Measurements from ENCODE around the gene PCGF2.

Gene PCGF2

DNA sequence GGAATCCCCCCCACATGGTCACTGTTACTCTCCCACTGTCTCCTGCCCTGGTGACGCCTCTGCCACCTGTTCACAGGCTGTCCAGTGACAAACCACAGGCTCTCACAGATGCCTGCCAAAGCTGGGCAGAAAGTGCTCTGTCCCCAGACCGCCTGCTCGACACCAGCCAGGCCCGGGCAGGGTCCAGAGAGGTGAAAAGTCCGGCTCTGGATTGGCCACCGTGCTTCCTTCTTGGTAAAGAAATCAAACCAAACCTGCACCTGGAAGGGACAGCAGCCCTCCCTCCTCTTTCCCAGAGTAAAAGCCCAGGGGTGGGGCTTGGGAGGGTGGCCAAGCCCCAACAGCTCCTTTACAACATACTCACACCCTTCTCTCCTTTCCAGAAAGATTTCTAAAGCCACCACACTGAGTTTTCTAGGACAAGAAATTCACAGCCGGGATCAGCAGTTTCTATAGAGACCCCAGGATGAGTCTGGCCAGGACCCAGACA is 6.2 kb downstream of the PCGF2 start:
- DNase-seq (ENCODE audit: low read depth) = no peak
- no peak for TF ChIP-seq MYC (IDR thresholded peaks at IDR 0.05; ENCODE audit: low read depth, low read length)
- TF ChIP-seq, protein P1, sequence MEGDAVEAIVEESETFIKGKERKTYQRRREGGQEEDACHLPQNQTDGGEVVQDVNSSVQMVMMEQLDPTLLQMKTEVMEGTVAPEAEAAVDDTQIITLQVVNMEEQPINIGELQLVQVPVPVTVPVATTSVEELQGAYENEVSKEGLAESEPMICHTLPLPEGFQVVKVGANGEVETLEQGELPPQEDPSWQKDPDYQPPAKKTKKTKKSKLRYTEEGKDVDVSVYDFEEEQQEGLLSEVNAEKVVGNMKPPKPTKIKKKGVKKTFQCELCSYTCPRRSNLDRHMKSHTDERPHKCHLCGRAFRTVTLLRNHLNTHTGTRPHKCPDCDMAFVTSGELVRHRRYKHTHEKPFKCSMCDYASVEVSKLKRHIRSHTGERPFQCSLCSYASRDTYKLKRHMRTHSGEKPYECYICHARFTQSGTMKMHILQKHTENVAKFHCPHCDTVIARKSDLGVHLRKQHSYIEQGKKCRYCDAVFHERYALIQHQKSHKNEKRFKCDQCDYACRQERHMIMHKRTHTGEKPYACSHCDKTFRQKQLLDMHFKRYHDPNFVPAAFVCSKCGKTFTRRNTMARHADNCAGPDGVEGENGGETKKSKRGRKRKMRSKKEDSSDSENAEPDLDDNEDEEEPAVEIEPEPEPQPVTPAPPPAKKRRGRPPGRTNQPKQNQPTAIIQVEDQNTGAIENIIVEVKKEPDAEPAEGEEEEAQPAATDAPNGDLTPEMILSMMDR (IDR thresholded peaks at IDR 0.05; ENCODE audit: low read depth, low read length) = no peak
- TF ChIP-seq, protein P2, sequence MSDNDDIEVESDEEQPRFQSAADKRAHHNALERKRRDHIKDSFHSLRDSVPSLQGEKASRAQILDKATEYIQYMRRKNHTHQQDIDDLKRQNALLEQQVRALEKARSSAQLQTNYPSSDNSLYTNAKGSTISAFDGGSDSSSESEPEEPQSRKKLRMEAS (IDR thresholded peaks at IDR 0.05; ENCODE audit: low read depth, low read length) = no peak
- TF ChIP-seq POLR2A (IDR thresholded peaks at IDR 0.05; ENCODE audit: extremely low read depth, insufficient read length) = no peak
- H3K4me3 ChIP-seq (ENCODE audit: low read depth, low read length) = no peak overlapping the region

- TF ChIP-seq MYC (IDR thresholded peaks at IDR 0.05; ENCODE audit: low read depth, low read length) (no peak), POLR2A (IDR thresholded peaks at IDR 0.05; ENCODE audit: extremely low read depth, insufficient read length) (no peak)
- TF ChIP-seq, protein P2 (IDR thresholded peaks at IDR 0.05; ENCODE audit: low read depth, low read length) = no peak
- TF ChIP-seq, protein P1 (IDR thresholded peaks at IDR 0.05; ENCODE audit: low read depth, low read length) = no peak
- no peak for DNase-seq (ENCODE audit: low read depth)
- H3K4me3 ChIP-seq (ENCODE audit: low read depth, low read length) = no peak overlapping the region
Measured at GRCh38 chr17:38741461-38741860, 6.7 kb downstream of the PCGF2 start.

GRCh38 chr17:38740806-38741205 is 7.3 kb downstream of the PCGF2 start:
- TF ChIP-seq MYC (IDR thresholded peaks at IDR 0.05; ENCODE audit: low read depth, low read length) = no peak
- TF ChIP-seq, protein P2 (IDR thresholded peaks at IDR 0.05; ENCODE audit: low read depth, low read length) = no peak
- TF ChIP-seq POLR2A (IDR thresholded peaks at IDR 0.05; ENCODE audit: extremely low read depth, insufficient read length) = no peak
- TF ChIP-seq, protein P1 (IDR thresholded peaks at IDR 0.05; ENCODE audit: low read depth, low read length) = no peak
- H3K4me3 ChIP-seq (ENCODE audit: low read depth, low read length) = no peak overlapping the region
- no peak for DNase-seq (ENCODE audit: low read depth)

DNA sequence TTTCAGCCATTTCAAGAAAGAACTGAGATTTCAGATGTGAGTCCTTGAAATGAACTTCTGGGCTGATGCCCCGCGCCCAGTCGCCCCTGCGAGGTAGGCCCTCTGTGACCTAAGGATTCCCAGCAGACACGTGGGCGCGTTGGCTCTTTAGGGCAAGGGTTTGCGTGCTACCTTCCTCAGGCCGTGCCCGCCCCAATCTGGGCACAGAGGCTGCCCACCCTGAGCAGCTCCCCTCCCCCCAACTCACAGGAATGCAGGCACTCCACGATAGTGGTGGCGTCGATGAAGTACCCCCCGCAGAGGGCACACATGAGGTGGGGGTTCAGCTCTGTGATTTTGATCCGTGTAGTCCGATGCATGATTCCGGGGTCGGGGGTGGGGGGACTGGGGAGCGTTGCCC is 8.1 kb downstream of the PCGF2 start:
- H3K4me3 ChIP-seq (ENCODE audit: low read depth, low read length) = no peak overlapping the region
- TF ChIP-seq, protein P2 (IDR thresholded peaks at IDR 0.05; ENCODE audit: low read depth, low read length) = no peak
- TF ChIP-seq, protein P1 (IDR thresholded peaks at IDR 0.05; ENCODE audit: low read depth, low read length) = no peak
- no peak for TF ChIP-seq MYC (IDR thresholded peaks at IDR 0.05; ENCODE audit: low read depth, low read length)
- DNase-seq (ENCODE audit: low read depth) = no peak

GRCh38 chr17:38739305-38739704 is 8.8 kb downstream of the PCGF2 start:
- DNase-seq (ENCODE audit: low read depth) = no peak
- H3K4me3 ChIP-seq (ENCODE audit: low read depth, low read length) = no peak overlapping the region
- TF ChIP-seq POLR2A (IDR thresholded peaks at IDR 0.05; ENCODE audit: extremely low read depth, insufficient read length) (no peak), MYC (IDR thresholded peaks at IDR 0.05; ENCODE audit: low read depth, low read length) (no peak)
- TF ChIP-seq, protein P2 (IDR thresholded peaks at IDR 0.05; ENCODE audit: low read depth, low read length) = no peak
- TF ChIP-seq, protein P1 (IDR thresholded peaks at IDR 0.05; ENCODE audit: low read depth, low read length) = no peak
